ENCODE measurements around the gene TPPP2.

DNA sequence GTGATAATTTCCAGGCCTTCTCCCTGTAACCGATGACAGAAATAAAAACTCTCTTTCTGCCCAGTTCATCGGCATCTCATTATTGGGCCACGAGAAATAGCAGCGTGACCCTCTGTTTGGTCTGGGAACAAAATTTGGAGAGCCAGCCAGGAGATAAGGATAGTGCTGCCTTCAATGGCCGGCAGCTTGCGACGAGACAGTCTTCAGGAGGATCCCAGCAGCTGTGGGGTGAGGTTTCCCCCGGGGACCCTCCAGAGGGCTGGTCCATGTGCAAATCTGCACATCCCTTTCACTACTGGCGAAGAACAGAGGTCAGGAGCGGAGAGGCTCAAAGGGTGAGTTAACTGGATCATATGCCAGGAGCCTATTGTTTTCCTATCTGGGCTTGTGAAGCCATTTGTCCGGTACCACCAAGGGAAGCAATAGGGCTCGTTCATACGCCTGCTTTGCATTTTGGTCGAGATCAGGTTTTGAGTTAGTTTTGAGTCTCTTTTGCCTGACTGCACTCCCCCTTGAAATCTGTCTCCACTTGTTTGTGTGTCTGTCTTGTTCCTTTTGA is 26.1 kb upstream of the TPPP2 start:
- TF ChIP-seq CTCF (IDR thresholded peaks at IDR 0.05): no peak
- TF ChIP-seq POLR2A (IDR thresholded peaks at IDR 0.05; ENCODE audit: low read depth): no peak
- no peak for TF ChIP-seq EP300 (IDR thresholded peaks at IDR 0.05)
- TF ChIP-seq POLR2AphosphoS5 (IDR thresholded peaks at IDR 0.05): no peak

Measured in esophagus muscularis mucosa (tissue), 4 donors.